Heart right ventricle (tissue), 16 donors: ENCODE measurements around the gene IL15RA. TPM values are rescaled to one million over a fixed set of nuclear protein-coding genes. Genes with fewer than 3 reads are reported as not detected.
A peak's percentile ranks its signal among the peaks of the same experiment; 100 is the strongest.

ENCODE experiments used
- ATAC-seq, 8 donors: fragments of 200-7000 bp; cut with Tn5 transposase; one replicate each; pipeline ENCODE4 v1.9.1; 2020; ENCODE audit warnings: mild to moderate bottlenecking in 8 of 8, moderate library complexity in 8 of 8, moderate number of reproducible peaks in 1 of 8
- DNase-seq, 2 donors: peaks; one replicate each; pipeline ENCODE4 v3.0.0-alpha.2; 2020
- H3K27ac ChIP-seq, 10 donors: fragments of 200-600 bp; sonication (generic) in 2 of 10; one replicate each; pipeline versions ENCODE4 v1.5.0 to v1.8.0; 2020 to 2022; ENCODE audit warnings: mild to moderate bottlenecking in 3 of 10
- H3K27me3 ChIP-seq, 7 donors: fragments of 200-600 bp; one replicate each; pipeline ENCODE4 v1.8.0; 2021 to 2022; ENCODE audit warnings: mild to moderate bottlenecking in 2 of 7
- H3K36me3 ChIP-seq, 9 donors: fragments of 200-600 bp; sonication (generic) in 1 of 9; one replicate each; pipeline versions ENCODE4 v1.5.0 to v1.8.0; 2020 to 2022; ENCODE audit warnings: mild to moderate bottlenecking in 2 of 9
- H3K4me1 ChIP-seq, 9 donors: fragments of 200-600 bp; sonication (generic) in 1 of 9; one replicate each; pipeline versions ENCODE4 v1.5.0 to v1.8.0; 2020 to 2022; ENCODE audit warnings: mild to moderate bottlenecking in 4 of 9
- H3K4me3 ChIP-seq, 10 donors: fragments of 200-600 bp; sonication (generic) in 2 of 10; one replicate each; pipeline versions ENCODE4 v1.5.0 to v1.8.0; 2020 to 2022; ENCODE audit warnings: mild to moderate bottlenecking in 7 of 10, moderate library complexity in 2 of 10
- H3K9me3 ChIP-seq, 11 donors: fragments of 200-600 bp in 10 of 11; sonication (generic) in 2 of 11; one replicate each; pipeline versions ENCODE4 v1.5.0 to v1.8.0; 2013 to 2022; ENCODE audit warnings: mild to moderate bottlenecking in 2 of 11, control low read depth in 1 of 11, moderate library complexity in 1 of 11
- CTCF ChIP-seq, 9 donors: fragments of 200-600 bp; sonication (generic) in 2 of 9; IDR thresholded peaks; one replicate each; pipeline versions ENCODE4 v1.5.0 to v1.8.0; 2021 to 2022; ENCODE audit warnings: antibody characterized with exemption in 9 of 9, mild to moderate bottlenecking in 5 of 9, moderate library complexity in 1 of 9
- WGBS, 2 donors: extraction: QIAGEN DNeasy Blood & Tissue Kit; methylation state at CpG; one replicate each; pipeline ENCODE4 v1.1.7; 2013; ENCODE audit warnings: inconsistent platforms in 1 of 2; 5-methylcytosine and 5-hydroxymethylcytosine counted together
- intact Hi-C, 10 donors: fragments of 100-400 bp; cut with DNase I; formaldehyde crosslinking; loops; one replicate each; pipeline versions ENCODE4 v1.11.1 to v1.14.2; 2022
- polyA plus RNA-seq, 2 donors: library from polyadenylated mRNA; stranded (reverse); fragments of 200-250 nt; gene quantifications; one replicate each; pipeline ENCODE4 v1.2.3, GENCODE V29; 2013
- total RNA-seq, 10 donors: library from RNA; stranded (reverse); fragmentation: NEBNext Ultra II Directional in 3 of 10; extraction: Animal tissue kit (Norgen Biotek cat#: 25700) in 3 of 10; gene quantifications; one replicate each; pipeline versions ENCODE4 v1.2.1 to v1.2.4, GENCODE V29; 2021 to 2023
- donor health status: Arrhythmogenic right ventricular cardiomyopathy.
- donor health status: ischemic (EF 13 %, LVEDD 7.1; RV severe dilation, severe dysfunction).
- donor health status: healthy with polysubstance abuse.
- donor health status: DM: no; HTN: yes; CAD: no.
- donor health status: DM: no; HTN: no; CAD: no.
- donor health status: ischemic (EF 25% LVEDD 6.9; RV normal size, moderate dysfunction).
- donor health status: ischemic (EF 25% LVEDD 5.7; RV mildly dilated, moderate dysfunction).
- donor health status: healthy.
- donor health status: DM: yes; HTN: yes; CAD: no.
- donor health status: Ischemic cardiomyopathy.
- donor health status: ischemic (EF 35%, LVEDD 5.7; RV mildly dilated, moderate dysfunction).
- donor health status: nonischemic (EF 11% LVEDD 7.7; RV severe dilation, severe dysfunction).
- donor health status: DM: yes; HTN: yes; CAD: no.
- donor health status: PGD.
- donor health status: ischemic (EF 29% LVEDD 5.4; RV normal size, mild dysfunction).
- donor health status: nonischemic (EF 23%, LVEDD 6.1; RV moderate dilation, normal function).

IL15RA gene
- total and polyA plus RNA-seq, 12 donors: 3.5 to 21.0 (median 5.8) TPM

DNA sequence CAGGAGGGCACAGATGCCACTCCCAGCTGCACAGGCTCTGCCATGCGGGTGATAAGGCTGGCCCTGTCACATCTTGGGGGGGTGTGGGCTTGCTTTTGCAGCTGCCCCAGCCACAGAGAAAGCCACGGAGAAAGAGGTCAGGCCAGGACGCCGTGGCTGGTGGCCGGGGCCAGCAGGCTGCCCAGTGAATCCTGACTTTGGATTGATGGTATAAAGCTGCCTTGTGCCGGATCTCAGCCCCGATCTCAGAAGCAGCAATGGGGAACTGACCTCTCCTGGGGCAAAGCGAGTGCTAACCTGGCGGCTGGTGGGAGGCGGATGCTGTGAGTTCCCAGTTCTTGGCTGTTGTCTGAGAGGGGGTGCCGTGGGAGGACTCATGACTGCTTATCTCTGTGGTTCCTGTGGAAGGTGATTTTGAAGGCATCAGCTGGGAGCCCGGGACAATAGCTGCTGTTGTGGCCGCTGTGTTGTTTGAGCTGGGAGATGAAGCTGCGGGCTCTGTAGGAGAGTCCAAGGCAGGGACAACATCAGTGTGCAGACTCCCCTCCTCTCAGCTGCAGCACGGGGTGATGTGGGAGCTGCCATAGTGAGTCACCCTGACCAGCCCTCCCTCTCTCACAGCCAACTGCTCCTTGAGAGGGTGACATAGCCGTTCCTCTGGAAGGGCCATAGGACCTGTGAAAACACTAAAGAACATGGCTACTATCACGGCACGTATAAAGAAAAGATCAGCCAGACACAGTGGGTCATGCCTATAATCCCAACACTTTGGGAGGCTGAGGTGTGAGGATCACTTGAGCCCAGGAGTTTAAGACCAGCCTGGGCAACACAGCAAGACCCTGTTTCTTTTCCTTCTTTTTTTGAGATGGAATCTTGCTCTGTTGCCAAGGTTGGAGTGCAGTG lies 17.0 kb downstream of the IL15RA start:
- Histone ChIP-seq H3K36me3 (peaks cover 0 to 97% (median 13%) of the 10 kb centered on the region in 9 donors), H3K27me3 (no peaks in the 10 kb centered on the region), H3K9me3 (no peaks in the 10 kb centered on the region), H3K4me1 (no peaks in the 10 kb centered on the region), H3K4me3 (no peak overlapping the region), H3K27ac (no peak overlapping the region)
- TF ChIP-seq CTCF (IDR thresholded peaks at IDR 0.05): no peak
- WGBS, 2 donors: 84 to 87% methylated on average over 18 of the region's 18 CpGs
- DNase-seq (no peak), ATAC-seq (peak in 2 of 8 donors; percentile 16 to 41)
- intact Hi-C loops: no loop called here

DNA sequence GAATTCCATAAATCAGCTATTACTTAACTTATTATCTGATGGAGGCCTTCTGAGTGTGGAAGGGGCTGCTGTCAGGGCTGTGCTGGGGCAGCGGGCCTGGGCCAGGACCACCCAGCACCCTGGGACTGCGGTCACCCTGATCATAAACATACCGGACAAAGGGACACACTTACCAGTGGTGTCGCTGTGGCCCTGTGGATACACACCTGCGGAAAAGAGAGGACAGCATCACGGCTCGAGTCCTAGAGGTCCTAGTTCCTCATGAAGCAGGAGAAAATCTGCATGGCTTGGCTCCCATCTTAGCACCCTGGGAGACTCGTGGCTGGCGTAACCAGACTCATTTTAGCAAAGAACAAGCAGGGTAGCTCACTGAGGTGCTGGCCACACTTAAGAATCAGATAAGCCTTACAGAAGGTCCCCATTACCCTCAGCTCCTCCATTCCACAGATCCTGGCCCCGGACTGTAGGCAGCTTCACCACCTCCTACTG lies 17.7 kb downstream of the IL15RA start:
- DNase-seq: no peak

GRCh38 chr10:5959142-5959541 lies 18.2 kb downstream of the IL15RA start:
- 94 to 97% methylated on average over 5 of the region's 5 CpGs for WGBS, 2 donors
- Histone ChIP-seq H3K4me3 (no peak overlapping the region), H3K36me3 (peaks cover 0 to 97% (median 13%) of the 10 kb centered on the region in 9 donors), H3K9me3 (no peaks in the 10 kb centered on the region), H3K27ac (no peak overlapping the region), H3K27me3 (no peaks in the 10 kb centered on the region), H3K4me1 (no peaks in the 10 kb centered on the region)
- intact Hi-C loops: no loop called here
- ATAC-seq (no peak), DNase-seq (no peak)
- no peak for TF ChIP-seq CTCF (IDR thresholded peaks at IDR 0.05)

More for the DNA sequence above, 17.7 kb downstream of the IL15RA start:
- no peak for TF ChIP-seq CTCF (IDR thresholded peaks at IDR 0.05)
- Histone ChIP-seq H3K9me3 (no peaks in the 10 kb centered on the region), H3K4me3 (no peak overlapping the region), H3K4me1 (no peaks in the 10 kb centered on the region), H3K36me3 (peaks cover 0 to 97% (median 13%) of the 10 kb centered on the region in 9 donors), H3K27me3 (no peaks in the 10 kb centered on the region), H3K27ac (no peak overlapping the region)
- intact Hi-C loops: no loop called here
- 91 to 95% methylated on average over 10 of the region's 10 CpGs for WGBS, 2 donors
- no peak for ATAC-seq

DNA sequence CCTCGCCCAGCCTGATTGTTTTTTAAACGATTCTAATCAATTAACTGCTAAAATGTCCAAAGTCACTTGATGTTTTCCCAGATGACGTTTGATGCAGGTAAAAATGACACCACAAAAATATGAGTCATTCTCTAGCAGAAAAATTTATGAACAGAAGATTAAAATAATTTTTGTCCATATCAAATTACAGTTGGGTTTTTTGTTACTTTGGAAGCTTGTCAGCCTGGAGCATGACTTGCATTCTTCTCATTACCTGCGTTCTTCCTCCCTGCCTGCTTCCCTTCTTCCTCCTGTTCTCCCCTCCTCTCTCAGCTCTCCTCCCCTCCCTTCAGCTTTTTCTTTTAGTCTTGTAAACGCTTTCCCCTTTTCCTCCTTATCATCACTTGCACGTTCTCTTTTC lies 18.7 kb downstream of the IL15RA start:
- 79 to 82% methylated on average over 6 of the region's 6 CpGs for WGBS, 2 donors
- peaks cover 0 to 97% (median 13%) of the 10 kb centered on the region in 9 donors for H3K36me3 ChIP-seq
- DNase-seq (no peak), ATAC-seq (no peak)
- intact Hi-C loops: no loop called here
- H3K4me1 ChIP-seq: no peaks in the 10 kb centered on the region
- no peak overlapping the region for H3K4me3 ChIP-seq
- H3K27me3 ChIP-seq: no peaks in the 10 kb centered on the region
- no peak overlapping the region for H3K27ac ChIP-seq
- no peak for TF ChIP-seq CTCF (IDR thresholded peaks at IDR 0.05)
- H3K9me3 ChIP-seq: no peaks in the 10 kb centered on the region
